A549 (cell line): ENCODE data around the gene TRIP11. TPM values are rescaled to one million over a fixed set of nuclear protein-coding genes. Genes with fewer than 3 reads are reported as not detected.

ENCODE experiments used
- ATAC-seq, 2 experiments: fragments of 200-7000 bp in 1 of 2; fragments of >200 bp in 1 of 2; cut with Nextera tagmentation in 1 of 2; cut with Tn5 transposase in 1 of 2; 3 replicates each; pipeline versions ENCODE4 v1.8.0 to v1.9.1; 2018 to 2020; ENCODE audit warnings: mild to moderate bottlenecking in 1 of 2, moderate library complexity in 1 of 2
- CTCF ChIA-PET: fragments of 300-600 bp; sonication (Branson Sonifier 250); formaldehyde crosslinking; extraction: SDS; loops from one replicate; lab custom pipeline; 2021; ENCODE audit warnings: antibody characterized with exemption, inconsistent platforms; lab: Yijun Ruan, JAX
- POLR2A ChIA-PET: fragments of 350-600 bp; formaldehyde crosslinking; extraction: SDS; loops from one replicate; lab custom pipeline; 2021; ENCODE audit warnings: antibody characterized with exemption, inconsistent platforms; lab: Yijun Ruan, JAX
- DNase-seq, 2 experiments: peaks; one replicate each; pipeline versions ENCODE4 v3.0.0 to v3.0.0-alpha.2; 2011 to 2016; ENCODE audit warnings: low read depth in 1 of 2, low spot score in 1 of 2
- FAIRE-seq: peaks from 2 replicates; lab custom pipeline; 2011; peaks lifted over from hg19 to GRCh38; lab: Jason Lieb, UNC
- H3K27ac ChIP-seq, 2 experiments: fragments of >200 bp; sonication (Bioruptor Twin); formaldehyde crosslinking; 3 replicates each; pipeline ENCODE4 v1.5.1; 2016 to 2017
- H3K4me1 ChIP-seq: fragments of >200 bp; sonication (Bioruptor Twin); formaldehyde crosslinking; 3 replicates; pipeline ENCODE4 v1.6.1; 2016
- H3K4me2 ChIP-seq: fragments of >200 bp; sonication (Bioruptor Twin); formaldehyde crosslinking; 3 replicates; pipeline ENCODE4 v1.6.1; 2016
- H3K4me3 ChIP-seq: fragments of >200 bp; sonication (Bioruptor Twin); formaldehyde crosslinking; 3 replicates; pipeline ENCODE4 v1.5.1; 2016
- H3K9me3 ChIP-seq: fragments of >200 bp; sonication (Bioruptor Twin); formaldehyde crosslinking; 3 replicates; pipeline ENCODE4 v1.6.1; 2016
- CHD2 ChIP-seq: fragments of 150-350 bp; IDR thresholded peaks from 2 replicates; pipeline ENCODE4 v1.6.1; 2014; ENCODE audit warnings: low read length; ENCODE audit not compliant: partially characterized antibody
- CHD4 ChIP-seq: fragments of 200-600 bp; sonication (generic); IDR thresholded peaks from 2 replicates; pipeline ENCODE4 v1.6.1; 2016; ENCODE audit warnings: antibody characterized with exemption, mild to moderate bottlenecking, borderline replicate concordance
- EHMT2 ChIP-seq: fragments of 200-600 bp; sonication (generic); IDR thresholded peaks from 2 replicates; pipeline ENCODE4 v1.6.1; 2016; ENCODE audit warnings: antibody characterized with exemption, low read depth, mild to moderate bottlenecking, moderate library complexity
- FOSB ChIP-seq: fragments of 250-450 bp; sonication (Bioruptor Pico); IDR thresholded peaks from 2 replicates; pipeline ENCODE4 v1.5.0; 2020; ENCODE audit warnings: mild to moderate bottlenecking, moderate library complexity
- GATA3 ChIP-seq: IDR thresholded peaks from 2 replicates; pipeline ENCODE4 v1.6.1; 2012; ENCODE audit warnings: borderline replicate concordance
- HEYL ChIP-seq: fragments of 250-450 bp; sonication (Bioruptor Pico); IDR thresholded peaks from 2 replicates; pipeline ENCODE4 v1.8.0; 2021; ENCODE audit warnings: mild to moderate bottlenecking, moderate library complexity
- HOXB13 ChIP-seq: fragments of 250-450 bp; sonication (Bioruptor Pico); IDR thresholded peaks from 2 replicates; pipeline ENCODE4 v1.5.0; 2020; ENCODE audit warnings: low read depth, mild to moderate bottlenecking, moderate library complexity
- HOXB5 ChIP-seq: fragments of 250-450 bp; sonication (Bioruptor Pico); IDR thresholded peaks from 2 replicates; pipeline ENCODE4 v1.5.0; 2020; ENCODE audit warnings: mild to moderate bottlenecking, moderate library complexity
- KDM1A ChIP-seq: fragments of 200-600 bp; sonication (generic); IDR thresholded peaks from 2 replicates; pipeline ENCODE4 v1.6.1; 2016; ENCODE audit warnings: low read depth, mild to moderate bottlenecking
- MAFK ChIP-seq: fragments of 450-650 bp; IDR thresholded peaks from 2 replicates; pipeline ENCODE4 v1.6.1; 2014; ENCODE audit not compliant: partially characterized antibody
- MYC ChIP-seq: IDR thresholded peaks from 2 replicates; pipeline ENCODE4 v1.6.1; 2012; ENCODE audit warnings: mild to moderate bottlenecking, inconsistent platforms, low read length, improper control_type of control experiment, borderline replicate concordance
- NFE2L2 ChIP-seq: fragments of 150-350 bp; conservative IDR thresholded peaks from 2 replicates; pipeline ENCODE4 v1.6.1; 2014; ENCODE audit warnings: low read length
- NPAS2 ChIP-seq: fragments of 250-450 bp; sonication (Bioruptor Pico); IDR thresholded peaks from 2 replicates; pipeline ENCODE4 v1.8.0; 2022; ENCODE audit warnings: mild to moderate bottlenecking, moderate library complexity, borderline replicate concordance
- PHF8 ChIP-seq: fragments of 200-600 bp; sonication (generic); IDR thresholded peaks from 2 replicates; pipeline ENCODE4 v1.6.1; 2016; ENCODE audit warnings: low read depth, mild to moderate bottlenecking, antibody characterized with exemption, moderate library complexity, borderline replicate concordance
- POLR2A ChIP-seq: IDR thresholded peaks from 2 replicates; pipeline ENCODE4 v1.6.1; 2012; ENCODE audit warnings: mild to moderate bottlenecking, low read length
- POLR2AphosphoS2 ChIP-seq: conservative IDR thresholded peaks from 2 replicates; pipeline ENCODE4 v1.6.1; 2012; ENCODE audit warnings: low read length, improper control_type of control experiment, inconsistent platforms
- RAD21 ChIP-seq, 2 experiments: fragments of >200 bp in 1 of 2; sonication (Bioruptor Twin) in 1 of 2; formaldehyde crosslinking in 1 of 2; IDR thresholded peaks in 1 of 2; conservative IDR thresholded peaks in 1 of 2; 2 replicates in 1 of 2; 3 replicates in 1 of 2; pipeline ENCODE4 v1.6.1; 2012 to 2018; ENCODE audit warnings: inconsistent platforms in 1 of 2
- RARB ChIP-seq: fragments of 250-450 bp; sonication (Bioruptor Pico); IDR thresholded peaks from 2 replicates; pipeline ENCODE4 v1.8.0; 2021; ENCODE audit warnings: mild to moderate bottlenecking, moderate library complexity
- RCOR1 ChIP-seq: fragments of 150-350 bp; IDR thresholded peaks from 2 replicates; pipeline ENCODE4 v1.6.1; 2014; ENCODE audit warnings: antibody characterized with exemption, low read length, low read depth
- RNF2 ChIP-seq: fragments of 200-600 bp; sonication (generic); IDR thresholded peaks from 2 replicates; pipeline ENCODE4 v1.6.1; 2016; ENCODE audit warnings: low read depth, mild to moderate bottlenecking, antibody characterized with exemption, moderate library complexity, borderline replicate concordance
- TFCP2L1 ChIP-seq: fragments of 250-450 bp; sonication (Bioruptor Pico); IDR thresholded peaks from 2 replicates; pipeline ENCODE4 v1.5.0; 2021; ENCODE audit warnings: mild to moderate bottlenecking
- TP53 ChIP-seq: fragments of 250-450 bp; sonication (Bioruptor Pico); IDR thresholded peaks from 2 replicates; pipeline ENCODE4 v1.5.0; 2021; ENCODE audit warnings: mild to moderate bottlenecking, moderate library complexity
- ZC3H11A ChIP-seq: fragments of 450-650 bp; IDR thresholded peaks from 2 replicates; pipeline ENCODE4 v1.6.1; 2014; ENCODE audit warnings: antibody characterized with exemption, mild to moderate bottlenecking
- ZFP36 ChIP-seq: fragments of 450-650 bp; IDR thresholded peaks from 2 replicates; pipeline ENCODE4 v1.6.1; 2014; ENCODE audit warnings: borderline replicate concordance; ENCODE audit not compliant: partially characterized antibody
- ZSCAN20 ChIP-seq: fragments of 250-450 bp; sonication (Bioruptor Pico); IDR thresholded peaks from 2 replicates; pipeline ENCODE4 v1.8.0; 2022; ENCODE audit warnings: mild to moderate bottlenecking, moderate library complexity
- WGBS: methylation state at CpG from one replicate; pipeline ENCODE4 v1.1.6; 2017; ENCODE audit errors: missing lambda C conversion rate; 5-methylcytosine and 5-hydroxymethylcytosine counted together
- polyA minus RNA-seq: library from RNA; depleted of rRNA, polyadenylated mRNA; stranded (reverse); fragments of >200 nt; gene quantifications from 2 replicates; pipeline ENCODE4 v1.2.3, GENCODE V29; 2011; rRNA and poly(A)+ RNA removed
- polyA plus RNA-seq, 4 experiments: library from polyadenylated mRNA; depleted of rRNA in 3 of 4; stranded (reverse); fragments of >200 nt; fragmentation: RNase III in 1 of 4; extraction: RNeasy Plus Mini Kit Qiagen cat#74134 plus additional on column Dnase treatment in 1 of 4; gene quantifications; 2 replicates in 3 of 4; 3 replicates in 1 of 4; pipeline ENCODE4 v1.2.3, GENCODE V29; 2011 to 2017
- TF ChIP-seq, protein P1 (sequence below): fragments of >200 bp; sonication (Bioruptor Twin); formaldehyde crosslinking; IDR thresholded peaks from 3 replicates; pipeline ENCODE4 v1.6.1; 2016
- TF ChIP-seq, protein P2 (sequence below): IDR thresholded peaks from 2 replicates; pipeline ENCODE4 v1.6.1; 2012
- TF ChIP-seq, protein P3 (sequence below): fragments of 250-450 bp; sonication (Bioruptor Pico); IDR thresholded peaks from 2 replicates; pipeline ENCODE4 v1.5.0; 2020; ENCODE audit warnings: low read depth, mild to moderate bottlenecking, moderate library complexity
- TF ChIP-seq, protein P4 (sequence below): fragments of 450-650 bp; IDR thresholded peaks from 2 replicates; pipeline ENCODE4 v1.6.1; 2014; ENCODE audit warnings: antibody characterized with exemption
- TF ChIP-seq, protein P5 (sequence below): fragments of >200 bp; sonication (Bioruptor Twin); formaldehyde crosslinking; IDR thresholded peaks from 3 replicates; pipeline ENCODE4 v1.5.1; 2016
- TF ChIP-seq, protein P6 (sequence below): IDR thresholded peaks from 2 replicates; pipeline ENCODE4 v1.6.1; 2012; ENCODE audit warnings: low read depth, borderline replicate concordance
- TF ChIP-seq, protein P7 (sequence below): fragments of 250-450 bp; sonication (Bioruptor Pico); IDR thresholded peaks from 2 replicates; pipeline ENCODE4 v1.5.0; 2021; ENCODE audit warnings: mild to moderate bottlenecking, moderate library complexity, borderline replicate concordance

TRIP11 gene
- polyA plus RNA-seq (2011; rRNA removed), result 24.5 and 26.8 TPM in 2 replicates
- polyA plus RNA-seq (2012; cell fraction: cytosol; rRNA removed), result 3.1 and 3.7 TPM in 2 replicates
- 1.8 and 2.8 TPM in 2 replicates for polyA plus RNA-seq (2012; cell fraction: nucleus; rRNA removed)
- 7.8 to 8.0 TPM (median 7.9 TPM) in 3 replicates for polyA plus RNA-seq (2017; fragmentation: RNase III; extraction: RNeasy Plus Mini Kit Qiagen cat#74134 plus additional on column Dnase treatment)
- 59.3 and 65.9 TPM in 2 replicates for polyA minus RNA-seq

DNA sequence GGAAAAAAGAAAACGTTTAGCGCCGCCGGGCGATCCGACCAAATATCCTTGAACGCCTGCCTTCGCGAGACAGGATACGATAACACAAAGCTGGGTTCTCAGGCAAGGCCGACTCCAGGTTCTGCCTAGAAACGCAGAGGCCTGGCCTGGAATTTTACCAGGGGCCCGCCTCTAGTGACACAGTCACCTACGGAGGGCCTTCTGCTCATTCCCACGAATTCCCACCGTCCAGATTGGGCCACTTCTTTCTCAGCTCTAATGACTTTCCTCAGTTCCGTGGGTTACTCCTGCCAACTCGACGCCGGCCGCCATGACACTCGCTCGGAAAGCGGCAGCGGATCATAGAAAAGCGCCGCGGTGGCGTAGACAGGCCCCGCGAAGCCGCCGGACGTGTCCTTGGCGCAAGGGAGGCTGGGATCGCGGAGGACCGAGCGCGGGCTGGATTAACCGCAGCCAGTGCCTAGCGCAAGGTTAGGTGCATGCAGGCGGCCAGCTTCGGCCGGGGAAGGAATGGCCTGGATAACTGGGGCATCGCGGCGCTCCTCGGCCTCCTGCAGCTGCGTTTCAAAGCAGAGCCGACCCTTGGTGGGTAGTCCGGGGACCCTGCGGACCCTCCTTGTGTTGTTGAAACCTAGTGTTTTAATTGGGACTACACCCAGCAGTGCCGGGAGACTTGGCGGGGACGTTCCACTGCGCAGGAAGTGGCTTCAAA, at the start of gene TRIP11:
Gene TRIP11 (minus strand): TSS at position 341 of the 712 bp plus-strand sequence. CDS start 374 bp downstream, outside the sequence.
- Histone ChIP-seq H3K4me1 (peaks cover 20% of the 10 kb centered on the region), H3K27ac (peak within 1 kb of the TSS; percentile 90 to 97), H3K4me2 (peak within 1 kb of the TSS; percentile 83), H3K9me3 (no peaks in the 10 kb centered on the region), H3K4me3 (peak within 1 kb of the TSS; percentile 71)
- CTCF ChIA-PET, result interaction anchor here (0.7 to 1.8 kb wide), 3 partner anchors 65 to 278 kb away, joined by 3 to 8 read pairs (median 4); partner anchors contain the start of gene ATXN3
- peak; percentile 93 to 94 for DNase-seq
- 1% methylated on average over 56 of the region's 57 CpGs for WGBS
- no peak for FAIRE-seq
- POLR2A ChIA-PET, result interaction anchor here (0.6 to 2.1 kb wide), 11 partner anchors 9 to 1871 kb away, joined by 3 to 12 read pairs (median 4); partner anchors contain the start of genes ATXN3, CPSF2, LGMN and NDUFB1
- ATAC-seq, result peak; percentile 98 to 99
- TF ChIP-seq ZC3H11A (no peak), ZSCAN20 (no peak), ZFP36 (no peak), HOXB13 (no peak), RARB (no peak), NPAS2 (CRISPR knock-in tag) (no peak), RNF2 (no peak), POLR2A (peak; percentile 98), MYC (peak; percentile 51; the same call in 1 of the 2 replicates), FOSB (no peak), POLR2AphosphoS2 (no peak), EHMT2 (no peak), TP53 (CRISPR knock-in tag) (no peak), TFCP2L1 (CRISPR knock-in tag) (no peak), HOXB5 (CRISPR knock-in tag) (no peak), RCOR1 (no peak), CHD4 (no peak), MAFK (no peak), HEYL (CRISPR knock-in tag) (no peak), RAD21 (conservative IDR thresholded peaks at IDR 0.05 in 1 of 2, IDR thresholded peaks at IDR 0.05 in 1 of 2) (no peak), PHF8 (peak; percentile 96), KDM1A (peak; percentile 41; the same call in 1 of the 2 replicates), GATA3 (peak; percentile 9; the same call in 1 of the 2 replicates), NFE2L2 (no peak), CHD2 (no peak)
- TF ChIP-seq, protein P1, sequence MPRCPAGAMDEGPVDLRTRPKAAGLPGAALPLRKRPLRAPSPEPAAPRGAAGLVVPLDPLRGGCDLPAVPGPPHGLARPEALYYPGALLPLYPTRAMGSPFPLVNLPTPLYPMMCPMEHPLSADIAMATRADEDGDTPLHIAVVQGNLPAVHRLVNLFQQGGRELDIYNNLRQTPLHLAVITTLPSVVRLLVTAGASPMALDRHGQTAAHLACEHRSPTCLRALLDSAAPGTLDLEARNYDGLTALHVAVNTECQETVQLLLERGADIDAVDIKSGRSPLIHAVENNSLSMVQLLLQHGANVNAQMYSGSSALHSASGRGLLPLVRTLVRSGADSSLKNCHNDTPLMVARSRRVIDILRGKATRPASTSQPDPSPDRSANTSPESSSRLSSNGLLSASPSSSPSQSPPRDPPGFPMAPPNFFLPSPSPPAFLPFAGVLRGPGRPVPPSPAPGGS, result peak; percentile 85; the same call in 2 of the 3 replicates
- TF ChIP-seq, protein P2, sequence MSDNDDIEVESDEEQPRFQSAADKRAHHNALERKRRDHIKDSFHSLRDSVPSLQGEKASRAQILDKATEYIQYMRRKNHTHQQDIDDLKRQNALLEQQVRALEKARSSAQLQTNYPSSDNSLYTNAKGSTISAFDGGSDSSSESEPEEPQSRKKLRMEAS, result peak; percentile 89
- TF ChIP-seq, protein P3, sequence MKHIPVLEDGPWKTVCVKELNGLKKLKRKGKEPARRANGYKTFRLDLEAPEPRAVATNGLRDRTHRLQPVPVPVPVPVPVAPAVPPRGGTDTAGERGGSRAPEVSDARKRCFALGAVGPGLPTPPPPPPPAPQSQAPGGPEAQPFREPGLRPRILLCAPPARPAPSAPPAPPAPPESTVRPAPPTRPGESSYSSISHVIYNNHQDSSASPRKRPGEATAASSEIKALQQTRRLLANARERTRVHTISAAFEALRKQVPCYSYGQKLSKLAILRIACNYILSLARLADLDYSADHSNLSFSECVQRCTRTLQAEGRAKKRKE (CRISPR knock-in tag), result no peak
- TF ChIP-seq, protein P4, sequence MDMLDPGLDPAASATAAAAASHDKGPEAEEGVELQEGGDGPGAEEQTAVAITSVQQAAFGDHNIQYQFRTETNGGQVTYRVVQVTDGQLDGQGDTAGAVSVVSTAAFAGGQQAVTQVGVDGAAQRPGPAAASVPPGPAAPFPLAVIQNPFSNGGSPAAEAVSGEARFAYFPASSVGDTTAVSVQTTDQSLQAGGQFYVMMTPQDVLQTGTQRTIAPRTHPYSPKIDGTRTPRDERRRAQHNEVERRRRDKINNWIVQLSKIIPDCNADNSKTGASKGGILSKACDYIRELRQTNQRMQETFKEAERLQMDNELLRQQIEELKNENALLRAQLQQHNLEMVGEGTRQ, result no peak
- TF ChIP-seq, protein P5, sequence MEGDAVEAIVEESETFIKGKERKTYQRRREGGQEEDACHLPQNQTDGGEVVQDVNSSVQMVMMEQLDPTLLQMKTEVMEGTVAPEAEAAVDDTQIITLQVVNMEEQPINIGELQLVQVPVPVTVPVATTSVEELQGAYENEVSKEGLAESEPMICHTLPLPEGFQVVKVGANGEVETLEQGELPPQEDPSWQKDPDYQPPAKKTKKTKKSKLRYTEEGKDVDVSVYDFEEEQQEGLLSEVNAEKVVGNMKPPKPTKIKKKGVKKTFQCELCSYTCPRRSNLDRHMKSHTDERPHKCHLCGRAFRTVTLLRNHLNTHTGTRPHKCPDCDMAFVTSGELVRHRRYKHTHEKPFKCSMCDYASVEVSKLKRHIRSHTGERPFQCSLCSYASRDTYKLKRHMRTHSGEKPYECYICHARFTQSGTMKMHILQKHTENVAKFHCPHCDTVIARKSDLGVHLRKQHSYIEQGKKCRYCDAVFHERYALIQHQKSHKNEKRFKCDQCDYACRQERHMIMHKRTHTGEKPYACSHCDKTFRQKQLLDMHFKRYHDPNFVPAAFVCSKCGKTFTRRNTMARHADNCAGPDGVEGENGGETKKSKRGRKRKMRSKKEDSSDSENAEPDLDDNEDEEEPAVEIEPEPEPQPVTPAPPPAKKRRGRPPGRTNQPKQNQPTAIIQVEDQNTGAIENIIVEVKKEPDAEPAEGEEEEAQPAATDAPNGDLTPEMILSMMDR, result no peak
- TF ChIP-seq, protein P6, sequence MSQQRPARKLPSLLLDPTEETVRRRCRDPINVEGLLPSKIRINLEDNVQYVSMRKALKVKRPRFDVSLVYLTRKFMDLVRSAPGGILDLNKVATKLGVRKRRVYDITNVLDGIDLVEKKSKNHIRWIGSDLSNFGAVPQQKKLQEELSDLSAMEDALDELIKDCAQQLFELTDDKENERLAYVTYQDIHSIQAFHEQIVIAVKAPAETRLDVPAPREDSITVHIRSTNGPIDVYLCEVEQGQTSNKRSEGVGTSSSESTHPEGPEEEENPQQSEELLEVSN, result peak; percentile 55
- TF ChIP-seq, protein P7, sequence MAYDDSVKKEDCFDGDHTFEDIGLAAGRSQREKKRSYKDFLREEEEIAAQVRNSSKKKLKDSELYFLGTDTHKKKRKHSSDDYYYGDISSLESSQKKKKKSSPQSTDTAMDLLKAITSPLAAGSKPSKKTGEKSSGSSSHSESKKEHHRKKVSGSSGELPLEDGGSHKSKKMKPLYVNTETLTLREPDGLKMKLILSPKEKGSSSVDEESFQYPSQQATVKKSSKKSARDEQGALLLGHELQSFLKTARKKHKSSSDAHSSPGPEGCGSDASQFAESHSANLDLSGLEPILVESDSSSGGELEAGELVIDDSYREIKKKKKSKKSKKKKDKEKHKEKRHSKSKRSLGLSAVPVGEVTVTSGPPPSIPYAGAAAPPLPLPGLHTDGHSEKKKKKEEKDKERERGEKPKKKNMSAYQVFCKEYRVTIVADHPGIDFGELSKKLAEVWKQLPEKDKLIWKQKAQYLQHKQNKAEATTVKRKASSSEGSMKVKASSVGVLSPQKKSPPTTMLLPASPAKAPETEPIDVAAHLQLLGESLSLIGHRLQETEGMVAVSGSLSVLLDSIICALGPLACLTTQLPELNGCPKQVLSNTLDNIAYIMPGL, result no peak
